RWPE2 (cell line): ENCODE measurements around the gene CUEDC2.

Experiments
- ATAC-seq: fragments of 200-7000 bp; cut with Tn5 transposase; 3 replicates; pipeline ENCODE4 v1.9.1; 2021; ENCODE audit warnings: low read depth
- DNase-seq: peaks from one replicate; pipeline ENCODE4 v3.0.0-alpha.2; 2020; ENCODE audit warnings: low spot score
- H3K27ac ChIP-seq: fragments of 450-650 bp; 2 replicates; pipeline ENCODE4 v1.5.1; 2017; ENCODE audit warnings: mild to moderate bottlenecking; ENCODE audit not compliant: poor library complexity, severe bottlenecking
- H3K27me3 ChIP-seq: fragments of 250-450 bp; sonication (Bioruptor Pico); 2 replicates; pipeline ENCODE4 v1.5.1; 2021; ENCODE audit warnings: mild to moderate bottlenecking, moderate library complexity; ENCODE audit not compliant: insufficient read depth, poor library complexity, severe bottlenecking
- H3K36me3 ChIP-seq: fragments of 250-450 bp; sonication (Bioruptor Pico); 2 replicates; pipeline ENCODE4 v1.5.1; 2020; ENCODE audit warnings: low read depth, mild to moderate bottlenecking, moderate library complexity
- H3K4me1 ChIP-seq: fragments of 250-450 bp; sonication (Bioruptor Pico); 2 replicates; pipeline ENCODE4 v1.5.1; 2021; ENCODE audit warnings: mild to moderate bottlenecking, moderate library complexity; ENCODE audit not compliant: insufficient read depth, poor library complexity, severe bottlenecking
- H3K4me3 ChIP-seq: fragments of 250-450 bp; sonication (Bioruptor Pico); 2 replicates; pipeline ENCODE4 v1.5.1; 2021; ENCODE audit warnings: mild to moderate bottlenecking, moderate library complexity; ENCODE audit not compliant: severe bottlenecking
- H3K9me3 ChIP-seq: fragments of 250-450 bp; sonication (Bioruptor Pico); 2 replicates; pipeline ENCODE4 v1.5.1; 2021; ENCODE audit warnings: mild to moderate bottlenecking, moderate library complexity; ENCODE audit not compliant: severe bottlenecking
- CTCF ChIP-seq: fragments of 450-650 bp; IDR thresholded peaks from one replicate; pipeline ENCODE4 v1.5.1; 2017; ENCODE audit warnings: mild to moderate bottlenecking, moderate library complexity; ENCODE audit not compliant: poor library complexity, severe bottlenecking

CUEDC2 gene

GRCh38 chr10:102432162-102432950 is at the start of gene CUEDC2:
Gene CUEDC2 (minus strand): TSS chr10:102432574. CDS start chr10:102425188, 7,386 bp downstream.
- TF ChIP-seq CTCF, result no peak
- Histone ChIP-seq H3K27me3 (no peaks in the 10 kb centered on the region), H3K27ac (peak within 1 kb of the TSS; percentile 56), H3K4me3 (peak within 1 kb of the TSS; percentile 65), H3K4me1 (peaks cover 10% of the 10 kb centered on the region), H3K9me3 (no peaks in the 10 kb centered on the region), H3K36me3 (peaks cover 11% of the 10 kb centered on the region)
- ATAC-seq, result peak; percentile 95
- DNase-seq, result peak; percentile 92

DNA sequence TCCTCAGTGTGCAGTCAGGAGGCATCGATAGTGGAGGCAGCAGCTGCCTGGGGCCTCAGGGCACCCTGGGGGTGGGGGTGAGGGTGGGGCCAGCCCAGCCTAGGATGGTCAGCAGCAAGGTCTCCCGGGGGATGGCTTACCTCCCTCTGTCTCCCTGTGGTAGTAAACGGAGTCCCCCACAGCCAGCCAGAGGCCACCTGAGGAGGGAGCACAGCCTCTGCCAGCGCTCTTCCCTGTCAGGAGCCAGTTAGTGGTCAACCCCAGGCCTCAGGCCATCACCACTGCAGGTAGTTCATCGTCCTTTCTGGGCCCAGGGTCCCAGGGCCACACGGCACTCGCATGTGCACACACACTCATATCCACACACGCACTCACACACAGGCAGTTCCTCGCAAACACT is 48.0 kb upstream of the CUEDC2 start:
- peaks cover 48% of the 10 kb centered on the region for H3K36me3 ChIP-seq
- H3K4me3 ChIP-seq, result no peak overlapping the region
- DNase-seq (no peak), ATAC-seq (no peak)
- H3K27me3 ChIP-seq, result no peaks in the 10 kb centered on the region
- no peaks in the 10 kb centered on the region for H3K9me3 ChIP-seq
- no peak overlapping the region for H3K27ac ChIP-seq
- TF ChIP-seq CTCF, result no peak
- no peaks in the 10 kb centered on the region for H3K4me1 ChIP-seq

DNA sequence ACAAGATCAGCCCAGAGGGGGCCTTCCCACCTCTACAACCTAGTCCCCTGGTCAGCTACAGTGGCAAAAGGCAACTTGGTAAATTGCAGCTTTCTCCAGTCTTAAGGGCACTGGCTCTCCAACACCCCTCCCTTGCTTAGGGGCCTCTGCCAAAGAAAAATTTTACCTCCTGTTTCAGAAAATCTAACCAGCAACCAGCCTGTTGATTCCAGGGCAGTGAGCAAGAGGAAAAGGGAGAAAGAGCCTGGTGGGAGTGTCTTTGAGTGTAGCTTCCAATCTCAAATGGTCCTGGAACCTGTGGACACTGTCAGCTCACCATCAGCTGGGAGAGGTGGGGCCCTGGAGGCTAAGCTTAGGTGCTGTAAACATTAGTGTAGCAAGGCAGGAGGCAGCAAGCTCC is 47.3 kb upstream of the CUEDC2 start:
- DNase-seq, result no peak
- Histone ChIP-seq H3K27ac (no peak overlapping the region), H3K4me3 (no peak overlapping the region), H3K36me3 (peaks cover 40% of the 10 kb centered on the region), H3K27me3 (no peaks in the 10 kb centered on the region), H3K9me3 (no peaks in the 10 kb centered on the region), H3K4me1 (no peaks in the 10 kb centered on the region)
- no peak for ATAC-seq
- TF ChIP-seq CTCF, result no peak

DNA sequence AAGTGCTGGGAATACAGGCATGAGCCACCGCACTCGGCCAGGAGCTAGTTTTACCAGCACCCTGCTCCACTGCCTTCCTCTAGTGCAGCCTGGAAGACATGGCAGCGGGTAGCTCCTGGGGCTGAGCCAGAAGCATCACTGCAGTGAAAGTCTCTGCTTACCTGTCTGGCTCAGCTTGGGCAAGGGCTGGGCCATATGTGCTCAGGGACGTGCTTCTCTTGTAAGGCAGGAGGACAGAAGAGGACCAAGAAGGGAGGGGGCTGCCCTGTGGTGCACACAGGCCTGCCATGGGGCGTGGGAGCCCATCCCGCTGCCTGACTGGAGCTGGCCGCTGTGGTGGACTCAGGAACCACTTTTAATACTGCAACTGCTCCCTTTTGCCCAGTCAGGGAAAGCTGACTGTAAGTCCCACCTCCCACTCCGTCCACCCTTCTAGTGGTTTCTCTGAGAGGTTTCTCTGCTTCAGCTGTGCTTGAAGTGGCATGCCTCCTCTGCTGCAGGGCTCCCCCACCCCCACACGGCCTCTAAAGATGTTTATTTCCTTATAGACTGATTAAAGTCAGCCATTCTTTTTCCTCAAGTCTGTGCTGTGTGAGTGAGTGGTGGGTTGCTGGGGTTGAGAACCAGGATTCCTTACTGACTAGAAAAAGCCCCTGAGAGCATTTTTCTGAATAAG is 44.2 kb upstream of the CUEDC2 start:
- no peak for TF ChIP-seq CTCF
- Histone ChIP-seq H3K4me1 (no peaks in the 10 kb centered on the region), H3K4me3 (no peak overlapping the region), H3K27ac (no peak overlapping the region), H3K9me3 (no peaks in the 10 kb centered on the region), H3K36me3 (peaks cover 12% of the 10 kb centered on the region), H3K27me3 (no peaks in the 10 kb centered on the region)
- DNase-seq (no peak), ATAC-seq (no peak)

GRCh38 chr10:102475451-102476040 is 43.2 kb upstream of the CUEDC2 start:
- DNase-seq, result no peak
- no peaks in the 10 kb centered on the region for H3K27me3 ChIP-seq
- H3K9me3 ChIP-seq, result no peaks in the 10 kb centered on the region
- H3K4me3 ChIP-seq, result no peak overlapping the region
- no peak for TF ChIP-seq CTCF
- no peaks in the 10 kb centered on the region for H3K4me1 ChIP-seq
- no peak overlapping the region for H3K27ac ChIP-seq
- H3K36me3 ChIP-seq, result peaks cover under 1% of the 10 kb centered on the region
- ATAC-seq, result no peak
